Activated CD4-positive, alpha-beta T cell treated with anti-CD3 and anti-CD28 coated beads, Interleukin-2, Interleukin-4, amounts not matched to agents 100 ng/mL and 50 ng/mL, durations not matched to agents 16 hours and 8 hours (primary cell): ENCODE measurements around the gene ARHGEF40.

ENCODE experiments used
- DNase-seq: peaks from one replicate; pipeline ENCODE4 v3.0.0-alpha.2; 2020; ENCODE audit warnings: low spot score

The ARHGEF40 gene

GRCh38 chr14:21070083-21070609 is at the start of gene ARHGEF40:
TSS of gene ARHGEF40 (plus strand) at chr14:21070304. CDS start at chr14:21070397, 93 bp downstream.
- no peak for DNase-seq

- no peak for DNase-seq
These were observed 49.0 kb upstream of the ARHGEF40 start for GRCh38 chr14:21020977-21021545.

- DNase-seq: no peak
These were observed 47.4 kb upstream of the ARHGEF40 start for GRCh38 chr14:21022686-21023085.

GRCh38 chr14:21023174-21023573 is 46.9 kb upstream of the ARHGEF40 start:
- no peak for DNase-seq

- no peak for DNase-seq
These were observed 46.1 kb upstream of the ARHGEF40 start for GRCh38 chr14:21023817-21024584.

GRCh38 chr14:21024585-21025370 is 45.3 kb upstream of the ARHGEF40 start, which contains the start of gene NDRG2:
TSS of gene NDRG2 (minus strand) at chr14:21025061. CDS start at chr14:21023315, 1,746 bp downstream.
- peak; percentile 31 for DNase-seq

- DNase-seq: no peak
These were observed 44.5 kb upstream of the ARHGEF40 start for GRCh38 chr14:21025371-21026273.

GRCh38 chr14:21026274-21026987 is 43.7 kb upstream of the ARHGEF40 start:
- DNase-seq: no peak

GRCh38 chr14:21026988-21027315 is 43.2 kb upstream of the ARHGEF40 start:
- no peak for DNase-seq

- no peak for DNase-seq
These were observed 40.2 kb upstream of the ARHGEF40 start, which contains the start of gene TPPP2 for GRCh38 chr14:21029917-21030316. TSS of gene TPPP2 (plus strand) at chr14:21030217. CDS start at chr14:21030582, 365 bp downstream.

GRCh38 chr14:21030531-21030930 is 39.6 kb upstream of the ARHGEF40 start:
- DNase-seq: no peak

GRCh38 chr14:21032326-21033132 is 37.6 kb upstream of the ARHGEF40 start:
- DNase-seq: no peak

GRCh38 chr14:21033133-21033698 is 36.9 kb upstream of the ARHGEF40 start:
- DNase-seq: no peak

GRCh38 chr14:21034707-21035106 is 35.4 kb upstream of the ARHGEF40 start, which contains the start of gene RNASE13:
TSS of gene RNASE13 (minus strand) at chr14:21034807. CDS start at chr14:21034288, 519 bp downstream.
- no peak for DNase-seq

GRCh38 chr14:21036751-21037150 is 33.4 kb upstream of the ARHGEF40 start:
- no peak for DNase-seq

- no peak for DNase-seq
These were observed 32.9 kb upstream of the ARHGEF40 start for GRCh38 chr14:21037156-21037555.

- DNase-seq: no peak
These were observed 31.4 kb upstream of the ARHGEF40 start for GRCh38 chr14:21038441-21039422.
